T-cell (primary cell): ENCODE data around the gene DLX1. TPM values are rescaled to one million over a fixed set of nuclear protein-coding genes. Genes with fewer than 3 reads are reported as not detected.
A peak's percentile ranks its signal among the peaks of the same experiment; 100 is the strongest.
"Not testable (repeated sequence)": the region's sequence is repeated elsewhere in the genome, so short reads cannot be mapped to it uniquely, and the experiment has no call there.

Experiments used
- ATAC-seq, 4 experiments: fragments of 200-7000 bp in 3 of 4; fragments of 150-1000 bp in 1 of 4; cut with Tn5 transposase; replicated peaks in 1 of 4; 1 replicate in 3 of 4; 2 replicates in 1 of 4; pipeline ENCODE4 v1.10.0; 2021; ENCODE audit warnings: moderate library complexity in 3 of 4, mild to moderate bottlenecking in 2 of 4, moderate number of reproducible peaks in 1 of 4
- CTCF ChIA-PET, 2 donors: fragments of 300-600 bp; sonication (Branson Sonifier 250); formaldehyde crosslinking; loops; one replicate each; lab custom pipeline; 2022; ENCODE audit warnings: antibody characterized with exemption in 2 of 2; lab: Charles Lee
- POLR2A ChIA-PET, 2 donors: fragments of 300-600 bp; sonication (Branson Sonifier 250); formaldehyde crosslinking; loops; one replicate each; lab custom pipeline; 2022; ENCODE audit warnings: antibody characterized with exemption in 2 of 2; lab: Charles Lee
- DNase-seq, 35 experiments: peaks; one replicate each; pipeline versions ENCODE4 v3.0.0 to v3.0.0-alpha.2; 2013 to 2023
- H3K27ac ChIP-seq: one replicate; pipeline ENCODE4 v1.5.1; 2013; ENCODE audit warnings: low read length
- H3K27me3 ChIP-seq, 2 experiments: replicated peaks in 1 of 2; 1 replicate in 1 of 2; 2 replicates in 1 of 2; pipeline versions ENCODE4 v1.6.1 to v1.7.0; 2013; ENCODE audit warnings: low read length in 1 of 2, mixed read lengths in 1 of 2; ENCODE audit not compliant: control insufficient read depth in 2 of 2, insufficient read depth in 2 of 2; ENCODE audit errors: extremely low read depth in 1 of 2
- H3K36me3 ChIP-seq, 2 donors: 1 replicate in 1 of 2; 2 replicates in 1 of 2; pipeline versions ENCODE4 v1.6.1 to v1.7.0; 2013; ENCODE audit warnings: low read length in 1 of 2; ENCODE audit not compliant: control insufficient read depth in 2 of 2, insufficient read depth in 1 of 2; ENCODE audit errors: extremely low read depth in 1 of 2
- H3K4me1 ChIP-seq, 2 experiments: 1 replicate in 1 of 2; 2 replicates in 1 of 2; pipeline versions ENCODE4 v1.6.1 to v1.7.0; 2013; ENCODE audit warnings: low read length in 2 of 2, mixed read lengths in 1 of 2; ENCODE audit not compliant: insufficient read depth in 2 of 2, control insufficient read depth in 1 of 2; ENCODE audit errors: extremely low read depth in 1 of 2
- H3K4me3 ChIP-seq, 2 donors: 1 replicate in 1 of 2; 2 replicates in 1 of 2; pipeline versions ENCODE4 v1.5.1 to v1.7.0; 2013; ENCODE audit warnings: mild to moderate bottlenecking in 2 of 2, low read length in 1 of 2, moderate library complexity in 1 of 2; ENCODE audit not compliant: control insufficient read depth in 1 of 2; ENCODE audit errors: extremely low read depth in 1 of 2
- H3K9me3 ChIP-seq: 2 replicates; pipeline ENCODE4 v1.7.0; 2013
- H3K27ac Mint-ChIP-seq, 2 donors: one replicate each; pipeline ENCODE4 v1.8.0; 2020 to 2021; ENCODE audit warnings: mild to moderate bottlenecking in 2 of 2, mixed read lengths in 2 of 2
- H3K27me3 Mint-ChIP-seq, 2 donors: one replicate each; pipeline ENCODE4 v1.8.0; 2021 to 2022; ENCODE audit warnings: mixed read lengths in 2 of 2
- H3K36me3 Mint-ChIP-seq: one replicate; pipeline ENCODE4 v1.8.0; 2021; ENCODE audit warnings: mixed read lengths
- H3K4me1 Mint-ChIP-seq, 3 donors: one replicate each; pipeline ENCODE4 v1.8.0; 2020 to 2022; ENCODE audit warnings: mixed read lengths in 3 of 3, mild to moderate bottlenecking in 1 of 3
- H3K4me3 Mint-ChIP-seq, 3 donors: one replicate each; pipeline ENCODE4 v1.8.0; 2020 to 2022; ENCODE audit warnings: mild to moderate bottlenecking in 3 of 3, mixed read lengths in 3 of 3, moderate library complexity in 3 of 3
- H3K9me3 Mint-ChIP-seq, 3 donors: one replicate each; pipeline ENCODE4 v1.8.0; 2020 to 2022; ENCODE audit warnings: mixed read lengths in 3 of 3
- WGBS: methylation state at CpG from one replicate; pipeline ENCODE4 v1.1.5; 2013; ENCODE audit warnings: missing lambda C conversion rate; ENCODE audit not compliant: insufficient coverage; 5-methylcytosine and 5-hydroxymethylcytosine counted together
- total RNA-seq, 35 experiments: library from RNA in 6 of 35; stranded (reverse) in 6 of 35; fragments of 120-200 nt in 1 of 35; gene quantifications; one replicate each; pipeline versions ENCODE4 v1.2.1 to v1.2.4 and lab custom pipeline; 2013 to 2026

DLX1 gene
- total RNA-seq, 5 donors from 2014 or later (not counting 1 experiment from before 2014, with no cell fraction given) = not detected

GRCh38 chr2:172109256-172109987 is 24.1 kb downstream of the DLX1 start:
- Mint-ChIP-seq H3K4me1 (peaks cover 25 to 30% (median 28%) of the 10 kb centered on the region in 3 donors), H3K27ac (no peak overlapping the region), H3K36me3 (no peaks in the 10 kb centered on the region), H3K4me3 (no peak overlapping the region), H3K9me3 (no peaks in the 10 kb centered on the region), H3K27me3 (peaks cover 44 to 74% of the 10 kb centered on the region in 2 donors)
- 54% methylated on average over 9 of the region's 29 CpGs for WGBS
- ChIA-PET POLR2A (no interaction called here), CTCF (no interaction called here)
- Histone ChIP-seq H3K36me3 (no peaks in the 10 kb centered on the region), H3K27me3 (peaks cover 18 to 63% of the 10 kb centered on the region in 2 experiments), H3K4me1 (peaks cover 5 to 35% of the 10 kb centered on the region in 2 experiments), H3K4me3 (no peak overlapping the region), H3K27ac (no peak overlapping the region), H3K9me3 (no peaks in the 10 kb centered on the region)
- ATAC-seq (no peak), DNase-seq (no peak)

GRCh38 chr2:172109988-172110811 is 24.9 kb downstream of the DLX1 start:
- peaks cover 45 to 72% of the 10 kb centered on the region in 2 donors for H3K27me3 Mint-ChIP-seq
- ATAC-seq (no peak), DNase-seq (no peak)
- H3K27ac Mint-ChIP-seq = no peak overlapping the region
- no peaks in the 10 kb centered on the region for H3K9me3 Mint-ChIP-seq
- Histone ChIP-seq H3K9me3 (no peaks in the 10 kb centered on the region), H3K27me3 (peaks cover 18 to 58% of the 10 kb centered on the region in 2 experiments), H3K36me3 (no peaks in the 10 kb centered on the region), H3K4me1 (peaks cover 5 to 33% of the 10 kb centered on the region in 2 experiments), H3K27ac (no peak overlapping the region), H3K4me3 (no peak overlapping the region)
- H3K4me1 Mint-ChIP-seq = peaks cover 25 to 30% (median 27%) of the 10 kb centered on the region in 3 donors
- H3K36me3 Mint-ChIP-seq = no peaks in the 10 kb centered on the region
- ChIA-PET POLR2A (no interaction called here), CTCF (no interaction called here)
- WGBS = 57% methylated on average over 18 of the region's 31 CpGs
- no peak overlapping the region for H3K4me3 Mint-ChIP-seq

GRCh38 chr2:172113617-172114016 is 28.3 kb downstream of the DLX1 start:
- peaks cover under 1 to 4% of the 10 kb centered on the region in 2 experiments for H3K4me1 ChIP-seq
- no peak overlapping the region for H3K4me3 ChIP-seq
- no peaks in the 10 kb centered on the region for H3K9me3 ChIP-seq
- WGBS = no CpG with 5 or more reads among the region's 2 CpGs
- peaks cover 5 to 6% (median 6%) of the 10 kb centered on the region in 3 donors for H3K4me1 Mint-ChIP-seq
- POLR2A ChIA-PET = no interaction called here
- CTCF ChIA-PET = interaction anchor here (0.6 to 1.9 kb wide), 5 partner anchors 40 to 412 kb away, joined by 3 to 7 read pairs (median 4); no protein-coding TSS in a partner anchor
- ATAC-seq (no peak), DNase-seq (peak in 1 of 35 experiments; percentile 34)
- H3K36me3 Mint-ChIP-seq = no peaks in the 10 kb centered on the region
- H3K27ac Mint-ChIP-seq = no peak overlapping the region
- peaks cover 30 to 48% of the 10 kb centered on the region in 2 donors for H3K27me3 Mint-ChIP-seq
- peaks cover 2 to 32% of the 10 kb centered on the region in 2 experiments for H3K27me3 ChIP-seq
- H3K9me3 Mint-ChIP-seq = no peaks in the 10 kb centered on the region
- H3K27ac ChIP-seq = no peak overlapping the region
- no peaks in the 10 kb centered on the region for H3K36me3 ChIP-seq
- no peak overlapping the region for H3K4me3 Mint-ChIP-seq

GRCh38 chr2:172114176-172114575 is 28.9 kb downstream of the DLX1 start:
- H3K4me3 ChIP-seq, H3K27ac ChIP-seq, H3K36me3 Mint-ChIP-seq, H3K36me3 ChIP-seq, H3K27ac Mint-ChIP-seq, POLR2A ChIA-PET, DNase-seq, H3K4me1 Mint-ChIP-seq, H3K4me1 ChIP-seq, H3K4me3 Mint-ChIP-seq, H3K9me3 Mint-ChIP-seq, ATAC-seq, H3K9me3 ChIP-seq: not testable (repeated sequence)
- peaks cover 33 to 51% of the 10 kb centered on the region in 2 donors for H3K27me3 Mint-ChIP-seq
- CTCF ChIA-PET = interaction anchor here (0.7 to 1.9 kb wide), 4 partner anchors 8 to 408 kb away, joined by 3 to 7 read pairs (median 4); no protein-coding TSS in a partner anchor
- 100% methylated on average over 2 of the region's 6 CpGs for WGBS
- H3K27me3 ChIP-seq = peaks cover 0 to 28% of the 10 kb centered on the region in 2 experiments

- WGBS = no CpG with 5 or more reads among the region's 3 CpGs
- ChIA-PET POLR2A (no interaction called here), CTCF (interaction anchor here (0.6 to 1.8 kb wide), 5 partner anchors 8 to 526 kb away, joined by 3 to 10 read pairs (median 4); no protein-coding TSS in a partner anchor)
- H3K4me3 Mint-ChIP-seq = no peak overlapping the region
- Histone ChIP-seq H3K27me3 (peaks cover 0 to 24% of the 10 kb centered on the region in 2 experiments), H3K27ac (no peak overlapping the region), H3K4me3 (no peak overlapping the region), H3K9me3 (no peaks in the 10 kb centered on the region), H3K36me3 (no peaks in the 10 kb centered on the region), H3K4me1 (peaks cover 0 to 3% of the 10 kb centered on the region in 2 experiments)
- ATAC-seq (no peak), DNase-seq (no peak)
- H3K9me3 Mint-ChIP-seq = no peaks in the 10 kb centered on the region
- peaks cover 3 to 5% (median 3%) of the 10 kb centered on the region in 3 donors for H3K4me1 Mint-ChIP-seq
- H3K27ac Mint-ChIP-seq = no peak overlapping the region
- H3K27me3 Mint-ChIP-seq = peaks cover 34 to 52% of the 10 kb centered on the region in 2 donors
- H3K36me3 Mint-ChIP-seq = no peaks in the 10 kb centered on the region
Measured at GRCh38 chr2:172114579-172114978, 29.3 kb downstream of the DLX1 start.

GRCh38 chr2:172116107-172116506 is 30.8 kb downstream of the DLX1 start:
- no peak for DNase-seq
- 90% methylated on average over 5 of the region's 5 CpGs for WGBS
- Histone ChIP-seq H3K4me3 (no peak overlapping the region), H3K27ac (no peak overlapping the region), H3K36me3 (no peaks in the 10 kb centered on the region), H3K9me3 (no peaks in the 10 kb centered on the region), H3K4me1 (no peaks in the 10 kb centered on the region), H3K27me3 (peaks cover 0 to 18% of the 10 kb centered on the region in 2 experiments)
- ChIA-PET CTCF (interaction anchor here in 1 of 2 donors (0.6 kb wide), 1 partner anchor 537 kb away, joined by 8 read pairs; no protein-coding TSS in a partner anchor), POLR2A (no interaction called here)
- ATAC-seq = no peak
- no peak overlapping the region for H3K4me3 Mint-ChIP-seq
- H3K9me3 Mint-ChIP-seq = no peaks in the 10 kb centered on the region
- no peak overlapping the region for H3K27ac Mint-ChIP-seq
- peaks cover 29 to 46% of the 10 kb centered on the region in 2 donors for H3K27me3 Mint-ChIP-seq
- H3K4me1 Mint-ChIP-seq = no peaks in the 10 kb centered on the region
- H3K36me3 Mint-ChIP-seq = no peaks in the 10 kb centered on the region
